Fibroblast of pulmonary artery (primary cell): ENCODE measurements around the gene SH3PXD2A.

Experiments
- DNase-seq: peaks from one replicate; pipeline ENCODE4 v3.0.0-alpha.2; 2010; ENCODE audit warnings: low read depth
- H3K4me3 ChIP-seq: replicated peaks from 2 replicates; pipeline ENCODE4 v1.5.1; 2011; ENCODE audit warnings: low read depth, mild to moderate bottlenecking, control low read depth, low read length, moderate library complexity
- TF ChIP-seq, protein P1 (sequence below): IDR thresholded peaks from 2 replicates; pipeline ENCODE4 v1.5.1; 2011; ENCODE audit warnings: mild to moderate bottlenecking, control low read depth, low read length, inconsistent platforms; ENCODE audit errors: missing control alignments

Gene SH3PXD2A

DNA sequence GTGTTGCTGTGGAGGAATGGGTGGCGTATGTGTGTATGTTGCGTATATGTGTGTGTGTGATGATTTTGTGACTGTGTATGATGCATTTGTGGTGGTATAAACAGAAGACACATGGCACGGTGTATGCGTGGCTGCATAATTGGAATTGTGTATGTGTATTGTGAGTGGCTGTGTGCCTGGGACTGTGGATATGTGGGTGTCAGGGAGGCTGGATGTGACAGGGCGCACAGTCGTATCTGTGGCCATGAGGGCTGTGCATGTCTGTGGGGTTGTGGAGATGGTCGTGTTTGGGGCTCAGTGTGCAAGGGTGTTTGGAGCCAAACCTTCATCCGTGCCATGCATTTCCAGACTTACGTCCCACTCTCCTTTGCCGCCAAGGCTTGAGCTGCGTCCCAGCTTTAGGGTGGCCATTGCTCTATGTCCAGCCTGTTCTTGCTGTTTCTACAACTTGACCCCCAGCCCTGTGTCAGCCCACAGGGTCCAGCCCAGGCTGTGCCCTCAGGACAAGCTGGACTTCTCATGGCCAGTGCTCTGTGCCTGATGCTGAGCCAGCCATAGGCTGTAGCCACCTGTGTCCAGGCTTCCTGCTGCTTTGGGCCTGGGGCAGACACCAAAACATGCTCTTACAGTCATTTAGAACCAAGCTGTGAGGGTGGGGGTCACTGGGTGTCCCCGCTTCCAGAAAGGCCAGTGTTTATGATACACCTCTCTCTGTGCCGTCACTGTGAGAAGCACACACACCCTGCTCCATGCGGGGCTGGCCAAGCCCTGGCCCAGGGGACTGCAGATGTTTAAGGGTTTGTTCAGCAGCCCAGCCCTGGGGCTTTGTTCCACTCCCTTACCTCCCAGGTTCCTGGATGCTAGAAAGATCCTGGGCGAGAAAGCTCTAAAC lies 234.2 kb downstream of the SH3PXD2A start:
- DNase-seq: no peak
- no peak overlapping the region for H3K4me3 ChIP-seq
- TF ChIP-seq, protein P1, sequence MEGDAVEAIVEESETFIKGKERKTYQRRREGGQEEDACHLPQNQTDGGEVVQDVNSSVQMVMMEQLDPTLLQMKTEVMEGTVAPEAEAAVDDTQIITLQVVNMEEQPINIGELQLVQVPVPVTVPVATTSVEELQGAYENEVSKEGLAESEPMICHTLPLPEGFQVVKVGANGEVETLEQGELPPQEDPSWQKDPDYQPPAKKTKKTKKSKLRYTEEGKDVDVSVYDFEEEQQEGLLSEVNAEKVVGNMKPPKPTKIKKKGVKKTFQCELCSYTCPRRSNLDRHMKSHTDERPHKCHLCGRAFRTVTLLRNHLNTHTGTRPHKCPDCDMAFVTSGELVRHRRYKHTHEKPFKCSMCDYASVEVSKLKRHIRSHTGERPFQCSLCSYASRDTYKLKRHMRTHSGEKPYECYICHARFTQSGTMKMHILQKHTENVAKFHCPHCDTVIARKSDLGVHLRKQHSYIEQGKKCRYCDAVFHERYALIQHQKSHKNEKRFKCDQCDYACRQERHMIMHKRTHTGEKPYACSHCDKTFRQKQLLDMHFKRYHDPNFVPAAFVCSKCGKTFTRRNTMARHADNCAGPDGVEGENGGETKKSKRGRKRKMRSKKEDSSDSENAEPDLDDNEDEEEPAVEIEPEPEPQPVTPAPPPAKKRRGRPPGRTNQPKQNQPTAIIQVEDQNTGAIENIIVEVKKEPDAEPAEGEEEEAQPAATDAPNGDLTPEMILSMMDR: no peak

DNA sequence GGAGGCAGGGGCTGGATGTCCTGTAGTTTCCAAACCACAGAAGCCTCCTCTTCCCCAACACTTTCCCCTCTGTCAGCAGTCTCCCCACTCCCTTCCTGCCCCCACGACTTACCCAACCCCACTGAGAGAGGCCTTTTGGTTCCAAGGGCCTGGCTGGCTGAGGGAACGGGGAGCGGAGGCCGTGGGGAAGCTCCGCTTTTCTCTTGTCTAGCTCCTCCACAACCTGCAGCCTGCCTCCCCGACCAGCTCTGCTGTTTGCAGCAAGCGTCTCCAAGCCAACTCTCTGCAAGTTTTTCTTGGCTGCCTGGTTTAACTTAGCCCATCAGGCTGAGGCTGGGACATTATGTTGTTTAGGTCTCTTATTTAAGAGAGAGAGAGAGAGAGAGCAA lies 235.0 kb downstream of the SH3PXD2A start:
- DNase-seq: no peak
- TF ChIP-seq, protein P1: no peak
- H3K4me3 ChIP-seq: no peak overlapping the region

DNA sequence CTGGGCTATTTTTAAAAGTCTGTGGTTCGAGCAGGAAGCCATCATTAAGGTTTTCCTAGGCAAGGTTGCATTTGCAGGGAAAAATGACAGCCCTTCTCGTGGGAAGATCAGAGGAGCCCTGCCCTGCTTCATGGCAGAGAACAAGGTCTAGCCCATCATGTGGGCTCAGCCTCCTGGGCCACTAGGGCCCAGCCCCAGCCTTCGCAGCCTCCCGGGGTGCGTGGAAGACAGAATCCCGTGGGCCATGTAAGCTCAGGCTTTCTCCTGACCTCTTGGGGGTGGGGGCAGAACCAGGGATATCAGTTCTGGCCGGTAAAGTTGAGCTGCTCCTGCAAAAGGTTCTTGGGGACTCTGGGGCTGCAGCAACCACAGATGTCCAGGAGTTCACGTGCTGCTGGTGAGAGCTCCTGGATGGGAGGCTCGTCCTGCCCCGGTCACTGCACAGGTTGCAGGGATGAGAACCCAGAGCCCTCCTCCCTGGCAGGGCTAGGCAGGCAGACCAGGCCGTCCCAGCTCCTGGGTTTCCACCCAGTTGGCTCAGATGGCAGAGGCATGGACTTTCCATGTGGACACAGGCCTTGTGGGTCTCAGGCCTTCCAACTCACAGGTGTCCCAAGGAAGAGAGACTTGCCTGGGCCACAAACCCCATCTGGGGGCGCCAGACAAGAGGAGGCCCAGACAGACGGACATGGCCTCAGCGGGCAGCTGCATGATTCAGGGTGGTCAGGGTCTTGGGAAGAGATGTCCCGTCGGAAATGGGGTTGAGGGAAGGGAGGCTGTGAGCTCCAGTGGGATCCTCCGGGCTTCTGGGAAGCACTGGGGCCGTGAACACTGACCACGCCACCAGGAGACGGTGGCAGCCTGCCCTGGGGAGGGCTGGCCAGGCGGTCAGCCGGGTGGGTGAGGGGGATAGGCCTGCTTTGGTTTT lies 235.7 kb downstream of the SH3PXD2A start:
- no peak for DNase-seq
- TF ChIP-seq, protein P1: no peak
- no peak overlapping the region for H3K4me3 ChIP-seq

DNA sequence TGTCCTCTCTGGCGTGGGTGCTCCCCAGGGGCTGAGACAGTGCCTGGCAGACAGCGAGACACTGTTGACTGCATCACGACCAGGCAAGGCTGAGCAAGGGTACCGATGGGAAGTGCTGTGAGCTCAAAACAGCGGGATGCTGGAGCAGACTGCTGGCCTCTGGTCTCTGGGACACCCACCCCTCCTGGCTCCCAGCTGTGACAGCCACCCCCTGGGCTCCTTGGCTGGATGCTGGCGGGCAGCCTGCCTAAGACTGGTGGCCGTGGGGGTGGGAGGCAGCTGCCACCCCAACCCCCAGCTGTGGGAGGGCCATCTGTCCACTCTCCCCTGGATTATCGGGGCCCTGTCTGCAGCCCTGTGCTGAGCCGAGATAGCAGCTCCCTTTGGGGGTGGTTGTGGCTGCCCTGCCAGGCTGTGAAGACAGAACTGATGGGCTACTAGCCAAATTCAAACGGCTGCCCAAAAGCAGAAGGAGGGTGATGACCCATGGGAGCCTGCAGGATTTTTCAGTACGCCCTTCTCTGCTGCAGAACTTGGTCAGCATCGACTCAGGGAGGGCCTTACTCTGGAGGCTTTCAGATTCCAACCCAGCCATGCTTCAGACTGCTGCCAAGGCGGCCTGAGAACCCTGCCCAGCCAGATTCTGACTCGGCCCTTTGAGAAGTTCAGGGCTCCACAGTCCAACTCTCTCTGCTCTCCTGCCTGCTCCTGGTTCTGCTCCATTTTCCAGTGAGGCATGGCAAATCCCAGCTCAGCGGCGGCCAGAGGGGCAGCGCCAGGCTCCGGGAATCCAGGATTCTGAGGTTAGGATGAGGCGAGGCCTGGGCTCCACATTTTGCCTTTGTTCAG lies 236.6 kb downstream of the SH3PXD2A start:
- H3K4me3 ChIP-seq: no peak overlapping the region
- DNase-seq: peak; percentile 70
- TF ChIP-seq, protein P1: no peak

DNA sequence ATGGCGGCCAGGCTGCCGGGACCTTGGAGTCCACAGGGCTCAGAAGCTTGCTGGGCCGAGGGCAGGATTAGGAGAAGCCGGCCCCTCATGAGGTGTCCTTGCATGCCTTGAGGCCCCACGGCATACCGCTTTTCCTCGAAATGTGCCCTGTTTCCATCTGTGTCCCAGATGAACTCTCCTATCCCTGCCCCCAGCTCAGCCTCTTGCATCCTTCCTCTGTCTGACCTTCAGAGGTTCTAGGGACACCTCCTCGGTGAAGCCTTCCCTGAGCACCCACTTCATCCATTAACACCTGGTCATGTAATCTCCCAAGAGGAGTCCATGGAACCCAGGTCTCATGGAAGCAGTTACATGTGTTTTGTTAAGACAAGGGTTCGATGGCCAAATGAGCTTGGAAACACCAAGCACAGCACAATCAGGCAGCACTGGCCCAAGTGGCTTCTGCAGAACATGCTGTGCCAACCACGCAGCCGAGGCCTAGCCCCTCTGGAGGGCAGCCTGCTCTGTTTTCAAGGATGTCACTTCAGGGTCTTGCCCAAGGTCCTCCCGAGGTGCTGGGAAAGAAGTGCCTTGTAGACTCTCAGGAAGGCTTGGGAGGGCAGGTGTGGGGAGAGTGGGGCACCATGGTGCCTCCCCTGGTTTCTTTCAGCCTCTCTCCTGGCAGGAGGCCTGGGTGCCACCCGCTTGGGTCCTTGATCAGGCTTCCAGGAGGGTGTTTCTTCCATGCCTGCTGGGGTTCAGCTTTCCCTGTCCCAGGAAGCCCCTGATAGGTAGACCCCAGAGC lies 237.6 kb downstream of the SH3PXD2A start:
- no peak for DNase-seq
- TF ChIP-seq, protein P1: no peak
- no peak overlapping the region for H3K4me3 ChIP-seq
